PC-3 (cell line): ENCODE results near the gene ALG3. TPM values are rescaled to one million over a fixed set of nuclear protein-coding genes. Genes with fewer than 3 reads are reported as not detected.

ENCODE experiments used
- ATAC-seq: fragments of 200-7000 bp; cut with Tn5 transposase; 2 replicates; pipeline ENCODE4 v1.9.1; 2020; ENCODE audit warnings: mild to moderate bottlenecking, moderate library complexity
- BruUV-seq: library from RNA; stranded (reverse); fragments of 400-500 nt; replicated peaks from 2 replicates; lab custom pipeline; 2021; lab: Mats Ljungman, UMichigan
- CTCF ChIA-PET: fragments of 300-600 bp; sonication (Branson Sonifier 250); formaldehyde crosslinking; loops from one replicate; lab custom pipeline; 2022; ENCODE audit warnings: antibody characterized with exemption; lab: Charles Lee
- POLR2A ChIA-PET: fragments of 300-600 bp; sonication (Branson Sonifier 250); formaldehyde crosslinking; loops from one replicate; lab custom pipeline; 2022; ENCODE audit warnings: antibody characterized with exemption; ENCODE audit not compliant: unreplicated experiment; lab: Charles Lee
- DNase-seq: peaks from one replicate; pipeline ENCODE4 v3.0.0-alpha.2; 2015
- H2AFZ ChIP-seq: fragments of 300-600 bp; sonication (generic); 2 replicates; pipeline ENCODE4 v1.6.0; 2016; ENCODE audit warnings: antibody characterized with exemption, low read length
- H3F3A ChIP-seq: fragments of 300-600 bp; sonication (generic); one replicate; pipeline ENCODE4 v1.6.0; 2017; ENCODE audit warnings: antibody characterized with exemption, low read length, control low read depth, mild to moderate bottlenecking; ENCODE audit not compliant: unreplicated experiment
- H3K27ac ChIP-seq: fragments of 300-600 bp; sonication (generic); 2 replicates; pipeline ENCODE4 v1.5.1; 2016; ENCODE audit warnings: mild to moderate bottlenecking, low read length
- H3K27me3 ChIP-seq: fragments of 300-600 bp; sonication (generic); 2 replicates; pipeline ENCODE4 v1.6.1; 2016; ENCODE audit warnings: low read length, mixed read lengths
- H3K36me3 ChIP-seq: fragments of 300-600 bp; sonication (generic); 2 replicates; pipeline ENCODE4 v1.6.1; 2016; ENCODE audit warnings: low read depth, mixed run types, low read length, mixed read lengths
- H3K4me1 ChIP-seq: fragments of 300-600 bp; sonication (generic); 2 replicates; pipeline ENCODE4 v1.5.1; 2016; ENCODE audit warnings: low read length; ENCODE audit not compliant: insufficient read depth
- H3K4me2 ChIP-seq: fragments of 300-600 bp; sonication (generic); 2 replicates; pipeline ENCODE4 v1.6.0; 2016; ENCODE audit warnings: low read length
- H3K4me3 ChIP-seq: fragments of 300-600 bp; sonication (generic); 2 replicates; pipeline ENCODE4 v1.5.1; 2016; ENCODE audit warnings: mild to moderate bottlenecking, low read length, mixed read lengths
- H3K79me2 ChIP-seq: fragments of 300-600 bp; sonication (generic); 2 replicates; pipeline ENCODE4 v1.6.1; 2017; ENCODE audit warnings: low read length, mixed read lengths
- H3K9ac ChIP-seq: fragments of 300-600 bp; sonication (generic); 2 replicates; pipeline ENCODE4 v1.6.0; 2016; ENCODE audit warnings: mild to moderate bottlenecking, low read length
- H3K9me2 ChIP-seq: fragments of 300-600 bp; sonication (generic); replicated peaks from 2 replicates; pipeline ENCODE4 v1.6.1; 2016; ENCODE audit warnings: mixed run types, low read length, mixed read lengths
- H3K9me3 ChIP-seq: fragments of 300-600 bp; sonication (generic); 2 replicates; pipeline ENCODE4 v1.6.1; 2016; ENCODE audit warnings: low read length, mixed read lengths
- H4K20me1 ChIP-seq: fragments of 300-600 bp; sonication (generic); 2 replicates; pipeline ENCODE4 v1.6.1; 2016; ENCODE audit warnings: low read length, mixed read lengths
- CTCF ChIP-seq: fragments of 300-600 bp; sonication (generic); conservative IDR thresholded peaks from 2 replicates; pipeline ENCODE4 v1.5.1; 2017; ENCODE audit warnings: antibody characterized with exemption, low read depth, mild to moderate bottlenecking, low read length
- EZH2 ChIP-seq: fragments of 300-600 bp; sonication (generic); IDR thresholded peaks from one replicate; pipeline ENCODE4 v1.6.1; 2017; ENCODE audit warnings: antibody characterized with exemption, mild to moderate bottlenecking, low read length; ENCODE audit not compliant: unreplicated experiment
- EZH2phosphoT487 ChIP-seq: fragments of 300-600 bp; sonication (generic); IDR thresholded peaks from 2 replicates; pipeline ENCODE4 v1.6.1; 2018; ENCODE audit warnings: mild to moderate bottlenecking, antibody characterized with exemption, low read length, borderline replicate concordance
- intact Hi-C: fragments of 100-400 bp; cut with micrococcal nuclease; formaldehyde crosslinking; loops from 2 replicates; pipeline ENCODE4 v1.9.0; 2023
- total RNA-seq: library from RNA; depleted of rRNA; stranded (reverse); fragments of >200 nt; gene quantifications from 2 replicates; pipeline ENCODE4 v1.2.3, GENCODE V29; 2014

ALG3 gene
- total RNA-seq, 1 experiment from 2014 or later: 89.0 TPM

GRCh38 chr3:184277366-184277765, 28.6 kb upstream of the ALG3 start:
- ATAC-seq: no peak
- peaks cover 9% of the 10 kb centered on the region; the same call in 1 of the 2 replicates for H3K27me3 ChIP-seq
- CTCF ChIA-PET: no interaction called here

GRCh38 chr3:184275961-184276910, 27.5 kb upstream of the ALG3 start, which contains the start of gene ECE2:
Gene ECE2, plus strand, starts transcription at chr3:184276022. Its CDS starts 132 bp downstream, at chr3:184276154.
- intact Hi-C loops: no loop called here
- Histone ChIP-seq H4K20me1 (no peaks in the 10 kb centered on the region), H3K36me3 (no peaks in the 10 kb centered on the region), H3K9ac (no peak within 1 kb of the TSS), H3K4me2 (no peak within 1 kb of the TSS), H3K79me2 (no peaks in the 10 kb centered on the region), H3K4me1 (no peaks in the 10 kb centered on the region), H2AFZ (no peak within 1 kb of the TSS), H3K27me3 (peaks cover 9% of the 10 kb centered on the region; the same call in 1 of the 2 replicates), H3K9me2 (no peaks in the 10 kb centered on the region), H3K27ac (no peak within 1 kb of the TSS), H3F3A (no peaks in the 10 kb centered on the region), H3K9me3 (no peaks in the 10 kb centered on the region), H3K4me3 (no peak within 1 kb of the TSS)
- BruUV-seq: no TSS peak
- ChIA-PET CTCF (no interaction called here), POLR2A (no interaction called here)
- no peak for TF ChIP-seq EZH2
- TF ChIP-seq EZH2phosphoT487: no peak
- TF ChIP-seq CTCF: no peak
- no peak; the same call in 1 of the 2 replicates for ATAC-seq
- no peak for DNase-seq

More at GRCh38 chr3:184277366-184277765, 28.6 kb upstream of the ALG3 start:
- H3K79me2 ChIP-seq: no peaks in the 10 kb centered on the region
- TF ChIP-seq EZH2 (no peak), CTCF (no peak), EZH2phosphoT487 (no peak)
- H3K9ac ChIP-seq: no peak overlapping the region
- BruUV-seq: no TSS peak
- H3K4me1 ChIP-seq: no peaks in the 10 kb centered on the region
- H3K4me2 ChIP-seq: no peak overlapping the region
- intact Hi-C loops: no loop called here
- H3K9me2 ChIP-seq: no peaks in the 10 kb centered on the region
- no peak overlapping the region for H2AFZ ChIP-seq
- POLR2A ChIA-PET: no interaction called here
- H3F3A ChIP-seq: no peaks in the 10 kb centered on the region
- no peak overlapping the region for H3K4me3 ChIP-seq
- no peaks in the 10 kb centered on the region for H3K9me3 ChIP-seq
- no peak for DNase-seq
- no peaks in the 10 kb centered on the region for H3K36me3 ChIP-seq
- H3K27ac ChIP-seq: no peak overlapping the region
- H4K20me1 ChIP-seq: no peaks in the 10 kb centered on the region

- no peaks in the 10 kb centered on the region for H3K4me1 ChIP-seq
- H3F3A ChIP-seq: no peaks in the 10 kb centered on the region
- no peak overlapping the region for H2AFZ ChIP-seq
- TF ChIP-seq EZH2phosphoT487 (no peak), CTCF (no peak), EZH2 (no peak)
- DNase-seq (no peak), ATAC-seq (no peak)
- H3K9me3 ChIP-seq: no peaks in the 10 kb centered on the region
- H3K9me2 ChIP-seq: no peaks in the 10 kb centered on the region
- H3K27me3 ChIP-seq: peaks cover 9% of the 10 kb centered on the region; the same call in 1 of the 2 replicates
- BruUV-seq: no TSS peak
- no peak overlapping the region for H3K27ac ChIP-seq
- no peaks in the 10 kb centered on the region for H3K79me2 ChIP-seq
- H3K36me3 ChIP-seq: no peaks in the 10 kb centered on the region
- H3K4me2 ChIP-seq: no peak overlapping the region
- H3K4me3 ChIP-seq: no peak overlapping the region
- no peak overlapping the region for H3K9ac ChIP-seq
- ChIA-PET CTCF (no interaction called here), POLR2A (no interaction called here)
- H4K20me1 ChIP-seq: no peaks in the 10 kb centered on the region
- intact Hi-C loops: no loop called here
Observed at GRCh38 chr3:184275381-184275701, 26.6 kb upstream of the ALG3 start.
